AG09319 (cell line): ENCODE data around the gene ZNF280B.
"Not testable (repeated sequence)": the region's sequence is repeated elsewhere in the genome, so short reads cannot be mapped to it uniquely, and the experiment has no call there.

Experiments used
- DNase-seq: peaks from one replicate; pipeline ENCODE4 v3.0.0-alpha.2; 2010; ENCODE audit warnings: low read depth; ENCODE audit errors: extremely low read depth
- TF ChIP-seq, protein P1 (sequence below): IDR thresholded peaks from 2 replicates; pipeline ENCODE4 v1.5.1; 2011; ENCODE audit warnings: low read depth, mild to moderate bottlenecking, inconsistent platforms, low read length, moderate library complexity

ZNF280B gene

DNA sequence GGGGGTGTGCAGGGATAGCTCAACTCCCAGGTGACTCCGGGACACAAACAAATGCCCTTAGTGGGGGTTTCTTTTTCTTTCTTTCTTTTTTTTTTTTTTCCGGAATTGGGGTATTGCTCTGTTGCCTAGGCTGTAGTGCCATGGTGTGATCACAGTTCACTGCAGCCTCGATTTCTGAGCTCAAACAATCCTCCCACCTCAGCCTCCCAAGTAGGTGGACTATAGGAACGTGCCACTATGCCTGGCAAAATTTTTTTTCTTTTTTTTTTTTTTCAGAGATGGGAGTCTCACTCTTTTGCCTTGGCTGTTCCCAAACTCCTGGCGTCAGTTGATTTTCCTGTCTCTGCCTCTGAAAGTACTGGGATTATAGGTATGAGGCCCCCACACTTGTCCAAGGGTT is 25.3 kb upstream of the ZNF280B start:
- TF ChIP-seq, protein P1, sequence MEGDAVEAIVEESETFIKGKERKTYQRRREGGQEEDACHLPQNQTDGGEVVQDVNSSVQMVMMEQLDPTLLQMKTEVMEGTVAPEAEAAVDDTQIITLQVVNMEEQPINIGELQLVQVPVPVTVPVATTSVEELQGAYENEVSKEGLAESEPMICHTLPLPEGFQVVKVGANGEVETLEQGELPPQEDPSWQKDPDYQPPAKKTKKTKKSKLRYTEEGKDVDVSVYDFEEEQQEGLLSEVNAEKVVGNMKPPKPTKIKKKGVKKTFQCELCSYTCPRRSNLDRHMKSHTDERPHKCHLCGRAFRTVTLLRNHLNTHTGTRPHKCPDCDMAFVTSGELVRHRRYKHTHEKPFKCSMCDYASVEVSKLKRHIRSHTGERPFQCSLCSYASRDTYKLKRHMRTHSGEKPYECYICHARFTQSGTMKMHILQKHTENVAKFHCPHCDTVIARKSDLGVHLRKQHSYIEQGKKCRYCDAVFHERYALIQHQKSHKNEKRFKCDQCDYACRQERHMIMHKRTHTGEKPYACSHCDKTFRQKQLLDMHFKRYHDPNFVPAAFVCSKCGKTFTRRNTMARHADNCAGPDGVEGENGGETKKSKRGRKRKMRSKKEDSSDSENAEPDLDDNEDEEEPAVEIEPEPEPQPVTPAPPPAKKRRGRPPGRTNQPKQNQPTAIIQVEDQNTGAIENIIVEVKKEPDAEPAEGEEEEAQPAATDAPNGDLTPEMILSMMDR: no peak

GRCh38 chr22:22533417-22533816 is 24.9 kb upstream of the ZNF280B start:
- no peak for DNase-seq
- TF ChIP-seq, protein P1: no peak

More for the DNA sequence above, 25.3 kb upstream of the ZNF280B start:
- no peak for DNase-seq

- not testable (repeated sequence) for DNase-seq
Measured at GRCh38 chr22:22532547-22533071, 24.1 kb upstream of the ZNF280B start.

- TF ChIP-seq, protein P1: no peak
Measured at GRCh38 chr22:22531770-22532546, 23.4 kb upstream of the ZNF280B start.

DNA sequence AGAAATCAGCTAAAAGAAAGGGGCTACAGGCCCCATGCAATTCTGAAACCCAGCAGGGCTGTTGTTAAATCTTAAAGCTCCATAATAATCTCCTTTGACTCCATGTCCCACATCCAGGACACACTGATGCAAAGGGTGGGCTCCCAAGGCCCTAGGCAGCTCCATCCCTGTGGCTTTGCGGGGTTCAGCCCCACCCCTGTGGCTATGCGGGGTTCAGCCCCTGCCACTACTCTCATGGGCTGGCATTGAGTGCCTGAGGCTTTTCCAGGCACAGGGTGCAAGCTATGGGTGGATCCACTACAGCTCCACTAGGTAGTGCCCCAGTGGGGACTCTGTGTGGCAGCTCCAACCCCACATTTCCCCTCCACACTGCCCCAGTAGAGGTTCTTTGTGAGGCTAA is 20.2 kb upstream of the ZNF280B start:
- DNase-seq: no peak
- TF ChIP-seq, protein P1: no peak

More at GRCh38 chr22:22531770-22532546, 23.4 kb upstream of the ZNF280B start:
- DNase-seq: no peak

GRCh38 chr22:22527312-22527711 is 18.8 kb upstream of the ZNF280B start:
- no peak for DNase-seq
- TF ChIP-seq, protein P1: no peak

GRCh38 chr22:22526125-22526912 is 17.8 kb upstream of the ZNF280B start:
- no peak for DNase-seq
- TF ChIP-seq, protein P1: no peak
